SHP77 (cell line): ENCODE data around the gene EMC10.
"Not testable (repeated sequence)": the region's sequence is repeated elsewhere in the genome, so short reads cannot be mapped to it uniquely, and the experiment has no call there.

ENCODE experiments used
- DNase-seq, 2 experiments: peaks; one replicate each; lab custom pipeline; 2025; lab: John Stamatoyannopoulos, UW

Gene EMC10

DNA sequence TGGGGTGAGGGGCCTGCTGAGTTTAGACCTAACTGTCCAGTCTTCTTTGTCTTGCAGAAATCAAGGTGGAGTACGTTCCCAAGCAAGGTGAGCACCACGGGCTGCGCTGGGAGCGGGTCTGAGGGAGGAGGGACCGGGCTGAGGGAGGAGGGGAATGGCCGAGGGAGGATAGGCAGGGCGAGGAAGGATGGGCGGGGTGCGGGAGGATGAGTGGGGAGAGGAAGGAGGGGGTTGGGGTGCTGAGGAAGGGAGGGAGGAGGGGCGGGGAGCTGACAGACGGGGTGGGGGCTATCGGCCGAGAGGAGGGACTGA is 25.1 kb upstream of the EMC10 start:
- DNase-seq, result no peak

GRCh38 chr19:50453243-50453642 is 23.1 kb upstream of the EMC10 start:
- DNase-seq, result no peak

GRCh38 chr19:50455992-50456391 is 20.3 kb upstream of the EMC10 start:
- no peak for DNase-seq

DNA sequence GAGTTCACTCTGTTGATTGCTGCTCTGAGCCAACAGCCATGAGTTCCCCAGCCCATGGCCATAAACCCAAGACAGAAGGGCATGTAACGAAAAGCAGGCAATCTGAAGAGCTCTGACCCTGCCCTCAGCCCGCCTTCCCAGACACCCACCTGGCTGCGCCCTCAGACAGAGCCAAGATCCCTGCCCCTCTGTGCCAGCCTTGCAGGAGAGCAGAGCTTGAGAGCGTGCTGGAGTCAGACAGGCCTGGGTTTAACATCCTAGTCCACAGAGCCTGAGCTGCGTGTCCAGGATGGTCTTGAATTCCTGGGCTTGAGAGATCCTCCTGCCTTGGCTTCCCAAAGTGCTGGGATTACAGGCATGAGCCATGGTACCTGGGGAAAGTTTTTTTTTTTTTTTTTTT is 19.0 kb upstream of the EMC10 start:
- DNase-seq, result no peak

- DNase-seq, result no peak
These were observed 17.8 kb upstream of the EMC10 start for GRCh38 chr19:50458396-50459066.

DNA sequence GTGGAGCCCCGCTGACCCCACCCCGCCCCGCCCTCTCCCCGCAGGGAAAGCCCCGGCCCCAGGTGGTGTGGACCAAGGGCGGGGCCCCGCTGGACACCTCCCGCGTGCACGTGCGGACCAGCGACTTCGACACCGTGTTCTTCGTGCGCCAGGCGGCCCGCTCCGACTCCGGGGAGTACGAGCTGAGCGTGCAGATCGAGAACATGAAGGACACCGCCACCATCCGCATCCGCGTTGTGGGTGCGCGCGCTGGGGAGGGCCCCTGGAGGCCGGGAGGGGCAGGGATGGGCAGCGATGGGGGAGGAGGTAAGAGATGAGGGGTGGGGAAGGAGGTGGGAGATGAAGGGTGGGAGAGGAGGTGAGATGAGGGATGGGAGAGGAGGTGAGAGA is 17.2 kb upstream of the EMC10 start:
- DNase-seq, result no peak

- no peak for DNase-seq
These were observed 16.7 kb upstream of the EMC10 start for GRCh38 chr19:50459638-50460037.

- no peak for DNase-seq
These were observed 16.0 kb upstream of the EMC10 start for GRCh38 chr19:50460161-50460765.

DNA sequence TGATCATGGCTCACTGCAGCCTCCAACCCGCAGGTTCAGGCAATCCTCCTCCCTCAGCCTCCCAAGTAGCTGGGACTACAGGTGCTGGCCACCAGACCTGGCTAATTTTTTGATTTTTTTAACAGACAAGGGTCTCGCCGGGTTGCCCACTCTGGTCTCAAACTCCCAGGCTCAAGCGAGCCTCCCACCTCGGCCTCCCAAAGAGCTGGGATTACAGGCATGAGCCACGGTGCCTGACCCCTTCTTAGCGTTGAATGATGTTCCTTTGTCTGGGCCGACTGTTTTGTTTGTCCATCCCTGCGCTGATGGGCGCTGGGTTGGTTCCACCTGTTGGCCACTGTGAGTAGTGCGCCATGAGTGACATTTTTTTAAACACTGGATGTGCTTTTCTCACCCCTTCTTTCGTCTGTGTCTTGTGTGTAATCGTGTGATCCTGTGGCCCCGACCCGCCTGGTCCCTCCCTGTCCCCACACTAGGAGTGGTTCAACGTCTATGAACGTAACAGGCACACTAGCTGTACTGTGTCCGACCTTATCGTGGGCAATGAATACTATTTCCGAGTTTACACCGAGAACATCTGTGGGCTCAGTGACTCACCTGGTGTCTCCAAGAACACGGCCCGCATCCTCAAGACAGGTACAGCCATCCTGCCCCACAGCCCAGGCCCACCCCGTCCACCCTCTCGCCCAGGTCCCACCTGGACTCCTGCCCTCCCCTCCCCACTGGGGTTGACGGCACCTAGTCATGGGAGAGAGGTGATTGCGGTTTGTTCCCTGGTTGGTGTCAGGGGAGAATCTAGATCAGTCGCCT is 15.0 kb upstream of the EMC10 start:
- peak; percentile 48 to 60 for DNase-seq

- no peak for DNase-seq
These were observed 13.3 kb upstream of the EMC10 start for GRCh38 chr19:50462970-50463369.

DNA sequence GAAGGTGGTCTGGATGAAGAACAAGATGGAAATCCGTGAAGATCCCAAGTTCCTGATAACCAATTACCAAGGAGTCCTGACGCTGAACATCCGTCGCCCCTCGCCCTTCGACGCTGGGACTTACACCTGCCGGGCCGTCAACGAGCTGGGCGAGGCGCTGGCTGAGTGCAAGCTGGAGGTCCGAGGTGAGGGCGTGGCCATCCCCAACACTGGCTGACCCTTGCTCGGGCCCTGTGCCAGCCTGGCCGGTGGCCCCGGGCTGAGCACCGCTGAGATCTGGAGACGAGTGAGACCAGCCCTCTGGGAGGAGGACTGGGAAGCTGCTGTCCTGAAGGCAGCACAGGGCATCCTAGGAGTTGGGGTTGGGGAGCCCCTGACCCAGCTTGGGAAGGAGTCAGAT is 12.0 kb upstream of the EMC10 start:
- DNase-seq, result no peak

- DNase-seq, result no peak
These were observed 11.3 kb upstream of the EMC10 start for GRCh38 chr19:50465000-50465399.

- DNase-seq, result peak; percentile 77 to 92
These were observed 10.2 kb upstream of the EMC10 start for GRCh38 chr19:50465986-50466705.

DNA sequence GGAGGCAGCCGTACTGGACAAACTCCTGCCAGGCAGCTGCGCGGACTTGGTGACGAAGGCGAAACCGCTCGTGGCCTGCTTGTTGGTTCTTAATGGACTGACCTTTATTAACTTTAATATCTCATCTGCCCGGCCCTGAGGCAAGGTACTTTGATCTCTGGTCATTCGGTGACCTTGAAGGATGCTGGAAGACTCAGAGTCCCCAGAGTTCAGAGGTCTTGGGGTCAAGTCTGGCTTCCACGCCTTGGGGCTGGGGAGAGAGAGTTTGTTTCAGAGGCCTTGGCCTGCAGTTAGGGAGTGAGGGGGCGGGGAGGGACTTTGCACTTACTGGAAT is 9.6 kb upstream of the EMC10 start:
- no peak for DNase-seq

- no peak for DNase-seq
These were observed 8.7 kb upstream of the EMC10 start for GRCh38 chr19:50467566-50467965.

GRCh38 chr19:50468818-50469217 is 7.5 kb upstream of the EMC10 start:
- DNase-seq, result no peak

GRCh38 chr19:50473336-50473735 is 3.0 kb upstream of the EMC10 start:
- DNase-seq, result not testable (repeated sequence)

GRCh38 chr19:50475101-50475568 is 1.2 kb upstream of the EMC10 start:
- DNase-seq, result no peak

DNA sequence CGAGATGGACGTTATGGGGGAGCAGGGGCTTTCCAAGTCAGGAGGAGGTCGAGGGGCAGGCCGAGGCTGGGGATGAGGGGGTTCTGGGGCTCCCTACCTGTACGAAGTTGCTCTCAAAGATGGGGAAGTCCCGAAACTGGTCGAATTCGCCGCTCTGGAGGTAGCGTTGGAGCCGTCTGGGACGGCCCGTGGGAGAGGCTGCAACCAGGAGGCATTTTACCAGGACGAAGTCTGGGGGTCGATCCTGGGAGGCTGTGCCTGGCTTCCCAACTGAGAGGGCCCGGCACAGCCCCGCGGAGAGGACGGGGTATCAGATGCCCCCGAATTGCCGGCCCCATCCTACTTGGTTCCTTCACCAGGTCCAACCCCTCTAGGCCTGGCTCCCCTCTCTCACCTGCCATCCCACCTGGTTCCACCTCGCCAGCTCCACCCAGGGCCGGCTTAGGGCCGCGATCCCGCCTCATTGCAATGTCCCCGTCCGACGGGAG is 527 bp upstream of the EMC10 start:
- DNase-seq, result no peak

GRCh38 chr19:50476907-50477238 is 566 bp downstream of the EMC10 start:
- DNase-seq, result no peak

DNA sequence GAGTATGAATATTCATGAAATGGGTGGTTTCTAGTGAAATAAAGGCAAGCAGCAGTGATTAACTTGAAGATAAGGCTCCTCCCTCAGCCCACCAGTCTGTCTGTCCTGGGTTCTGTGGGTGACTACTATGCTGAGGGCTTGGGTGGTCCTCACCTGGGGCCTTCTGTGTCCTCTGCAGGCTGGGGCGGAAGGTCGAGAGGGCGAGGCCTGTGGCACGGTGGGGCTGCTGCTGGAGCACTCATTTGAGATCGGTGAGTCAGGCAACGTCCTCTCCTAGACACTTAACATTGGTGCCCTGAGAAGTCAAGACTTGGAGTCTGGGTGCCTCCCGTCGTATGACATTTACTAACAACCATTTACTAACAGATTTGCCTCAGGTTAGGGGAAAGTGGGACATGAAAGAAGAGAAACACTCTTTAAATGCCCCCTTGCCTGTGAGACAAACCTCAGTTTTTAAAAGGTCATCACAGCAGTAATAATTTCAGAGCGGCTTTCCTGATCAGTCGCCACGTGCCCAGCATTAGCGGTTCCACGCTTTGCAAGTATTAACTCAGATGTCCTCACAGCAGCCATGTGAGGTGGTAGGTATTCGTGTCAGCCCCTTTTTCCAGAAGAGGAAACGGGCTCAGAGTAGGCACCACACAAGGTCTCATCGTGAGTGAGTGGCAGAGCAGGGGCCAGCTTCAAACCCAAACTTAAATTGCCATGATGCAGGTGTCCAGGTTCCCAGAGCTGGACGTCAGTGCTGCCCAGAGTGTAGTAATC is 1.6 kb downstream of the EMC10 start:
- DNase-seq, result no peak
